HG03039 (cell line): ENCODE measurements around the gene TMPRSS11E.
"Not testable (repeated sequence)": the region's sequence is repeated elsewhere in the genome, so short reads cannot be mapped to it uniquely, and the experiment has no call there.

Source experiments
- ATAC-seq: cut with Tn5 transposase; IDR thresholded peaks from one replicate; pipeline ENCODE4 v1.9.1; 2021; ENCODE audit warnings: mild to moderate bottlenecking, moderate library complexity; ENCODE audit not compliant: unreplicated experiment

Gene TMPRSS11E

DNA sequence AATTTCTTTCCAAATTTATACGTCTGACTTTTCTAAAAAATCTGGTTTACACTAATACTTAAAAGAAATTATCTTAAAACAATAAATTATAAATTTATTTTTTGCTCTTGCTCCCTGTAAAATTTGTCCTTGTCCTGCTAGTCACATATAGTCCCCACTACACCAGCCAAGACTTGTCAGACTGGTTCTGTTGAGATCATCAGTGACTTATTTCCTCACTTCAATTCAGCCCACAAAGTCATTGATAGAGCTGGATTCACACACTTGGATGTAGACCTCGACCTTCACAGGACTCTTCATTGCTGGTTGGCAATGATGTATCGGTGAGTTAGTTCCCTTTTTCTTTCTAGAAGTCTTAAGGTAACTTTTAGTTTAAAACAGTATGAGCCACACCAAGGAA, at the start of gene TMPRSS11E:
Gene TMPRSS11E, plus strand, starts transcription at position 263 of the 400 bp plus-strand sequence. Its CDS starts 50 bp downstream, at position 313.
- no peak for ATAC-seq

DNA sequence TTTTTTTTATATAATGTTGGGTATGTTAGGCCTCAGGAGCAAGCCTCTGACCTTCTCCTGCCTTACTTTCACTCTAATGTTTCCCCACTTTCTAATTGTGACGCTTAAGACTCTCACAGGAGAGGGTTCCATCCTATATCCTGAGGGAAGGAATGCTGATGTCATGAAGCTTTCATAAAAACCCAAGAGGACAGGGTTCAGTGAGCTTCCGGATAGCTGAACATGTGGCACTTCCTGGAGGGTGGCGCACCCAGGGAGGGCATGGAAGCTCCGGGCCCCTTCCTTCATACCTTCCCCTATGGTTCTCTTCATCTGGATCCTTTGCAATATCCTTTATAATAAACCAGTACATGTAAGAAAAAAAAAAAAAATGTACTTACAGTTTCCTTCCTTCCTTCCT, 48.0 kb upstream of the TMPRSS11E start:
- no peak for ATAC-seq

DNA sequence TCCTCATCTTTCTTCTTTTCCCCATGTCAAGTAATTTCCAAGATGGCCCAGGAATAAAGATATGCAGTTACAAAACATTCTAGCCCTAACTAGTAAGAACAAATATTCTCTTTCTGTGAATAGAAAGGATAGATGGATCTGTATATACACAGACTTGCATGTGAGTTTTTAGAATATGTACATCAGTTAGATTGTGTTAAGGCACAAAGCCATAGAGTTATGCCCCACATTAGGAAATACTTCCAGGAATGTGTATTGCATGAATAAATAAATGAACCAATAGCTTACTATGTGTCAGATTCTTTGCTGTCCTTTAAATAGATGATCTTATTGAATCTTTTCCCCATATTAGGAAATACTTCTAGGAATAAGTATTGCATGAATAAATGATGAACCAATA, 46.0 kb upstream of the TMPRSS11E start:
- ATAC-seq = no peak

DNA sequence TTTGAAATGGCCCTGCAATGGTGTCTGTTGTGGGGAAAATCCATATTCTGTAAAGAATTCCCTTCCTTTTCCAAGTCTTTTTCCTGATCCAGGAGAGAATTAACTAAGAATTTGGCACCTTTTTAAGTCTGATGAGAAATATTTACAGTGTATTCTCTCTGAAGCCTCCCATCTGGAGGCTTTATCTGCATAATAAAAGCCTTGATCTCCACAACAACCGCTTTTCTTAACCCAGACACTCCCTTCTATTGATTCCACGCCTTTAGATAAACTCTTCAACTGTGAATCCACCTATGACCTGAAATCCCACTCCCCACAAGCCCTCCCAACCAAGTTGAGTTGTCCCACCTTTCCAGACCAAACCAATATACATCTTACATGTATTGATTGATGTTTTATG, 43.1 kb upstream of the TMPRSS11E start:
- no peak for ATAC-seq

DNA sequence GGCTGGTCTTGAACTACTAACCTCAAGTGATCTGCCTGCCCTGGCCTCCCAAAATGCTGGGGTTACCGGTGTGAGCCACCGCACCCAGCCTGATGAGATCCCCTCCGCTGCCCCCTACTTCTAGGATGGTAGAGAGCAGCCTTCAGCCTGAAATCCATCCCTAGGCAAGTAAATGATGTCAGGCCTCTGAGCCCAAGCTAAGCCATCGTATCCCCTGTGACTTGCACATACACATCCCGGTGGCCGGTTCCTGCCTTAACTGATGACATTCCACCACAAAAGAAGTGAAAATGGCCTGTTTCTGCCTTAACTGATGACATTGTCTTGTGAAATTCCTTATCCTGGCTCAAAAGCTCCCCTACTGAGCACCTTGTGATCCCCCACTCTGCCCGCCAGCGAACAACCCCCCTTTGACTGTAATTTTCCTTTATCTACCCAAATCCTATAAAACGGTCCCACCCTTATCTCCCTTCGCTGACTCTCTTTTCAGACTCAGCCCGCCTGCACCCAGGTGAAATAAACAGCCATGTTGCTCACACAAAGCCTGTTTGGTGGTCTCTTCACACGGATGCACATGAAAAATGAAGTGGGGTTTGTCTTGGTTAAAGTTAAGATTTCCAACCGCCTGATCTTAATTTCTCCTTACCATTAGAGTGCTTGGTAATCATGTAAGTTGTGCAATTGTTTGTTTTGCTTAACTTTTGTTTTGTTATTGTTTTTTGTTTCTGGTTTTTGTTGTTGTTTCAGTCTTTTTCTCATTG, 41.4 kb upstream of the TMPRSS11E start:
- ATAC-seq = not testable (repeated sequence)

DNA sequence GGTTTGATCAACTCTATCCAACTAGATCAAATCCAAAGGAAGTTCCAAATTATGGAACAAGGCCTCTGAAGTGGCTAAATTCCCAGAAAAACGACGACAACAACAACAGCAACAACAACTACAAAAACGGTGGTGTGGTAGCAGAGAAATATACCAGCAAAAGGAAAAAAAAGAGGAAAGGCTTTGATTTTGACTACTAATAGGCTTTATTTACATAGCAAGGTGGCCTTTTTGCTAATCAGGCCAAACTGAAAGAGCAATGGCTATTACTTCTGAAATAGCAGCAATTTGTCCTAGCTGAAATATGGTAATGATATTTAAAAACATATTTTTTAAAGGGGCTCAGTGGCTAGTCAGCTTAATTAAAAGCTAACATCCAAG, 40.8 kb upstream of the TMPRSS11E start:
- no peak for ATAC-seq

- not testable (repeated sequence) for ATAC-seq
These were observed 40.0 kb upstream of the TMPRSS11E start for GRCh38 chr4:68407015-68407867.

- no peak for ATAC-seq
These were observed 39.4 kb upstream of the TMPRSS11E start for GRCh38 chr4:68407868-68408190.

GRCh38 chr4:68410149-68410548, 37.1 kb upstream of the TMPRSS11E start:
- ATAC-seq = no peak

- ATAC-seq = no peak
These were observed 36.6 kb upstream of the TMPRSS11E start for GRCh38 chr4:68410643-68411042.

DNA sequence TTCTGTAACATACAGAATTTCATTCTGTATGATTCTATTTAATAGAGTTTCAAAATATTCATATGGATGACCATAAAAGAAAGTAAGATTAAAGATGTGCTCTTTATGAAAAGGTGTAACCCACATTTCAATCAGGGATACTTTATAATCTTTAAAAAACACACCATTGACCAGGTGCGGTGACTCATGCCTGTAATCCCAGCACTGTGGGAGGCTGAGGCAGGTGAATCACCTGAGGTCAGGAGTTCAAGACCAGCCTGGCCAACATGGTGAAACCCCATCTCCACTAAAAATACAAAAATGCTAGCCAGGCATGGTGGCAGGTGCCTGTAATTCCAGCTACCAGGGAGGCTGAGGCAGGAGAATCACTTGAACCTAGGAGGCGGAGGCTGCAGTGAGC, 35.2 kb upstream of the TMPRSS11E start:
- not testable (repeated sequence) for ATAC-seq

- no peak for ATAC-seq
These were observed 30.7 kb upstream of the TMPRSS11E start for GRCh38 chr4:68416591-68416990.

DNA sequence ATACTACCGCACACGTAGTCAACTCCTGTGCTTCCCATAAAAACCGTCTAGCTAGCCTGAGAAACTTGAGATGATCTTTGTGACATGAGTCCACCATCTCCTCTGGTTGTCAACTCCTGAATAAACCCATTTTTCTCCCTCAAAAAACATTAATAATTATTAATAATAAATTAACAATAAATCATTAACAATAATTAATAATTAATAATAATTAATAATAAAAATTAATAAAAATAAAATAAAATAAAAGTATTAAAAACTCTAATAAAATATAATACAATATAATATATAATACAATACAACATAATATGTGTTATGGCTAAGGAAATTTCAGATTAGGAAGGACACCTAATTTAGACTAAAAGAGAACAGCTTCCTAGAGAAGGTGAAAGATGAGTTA, 20.7 kb upstream of the TMPRSS11E start:
- no peak for ATAC-seq

GRCh38 chr4:68430337-68430736, 16.9 kb upstream of the TMPRSS11E start:
- ATAC-seq = no peak

GRCh38 chr4:68432320-68432719, 14.9 kb upstream of the TMPRSS11E start:
- ATAC-seq = no peak

DNA sequence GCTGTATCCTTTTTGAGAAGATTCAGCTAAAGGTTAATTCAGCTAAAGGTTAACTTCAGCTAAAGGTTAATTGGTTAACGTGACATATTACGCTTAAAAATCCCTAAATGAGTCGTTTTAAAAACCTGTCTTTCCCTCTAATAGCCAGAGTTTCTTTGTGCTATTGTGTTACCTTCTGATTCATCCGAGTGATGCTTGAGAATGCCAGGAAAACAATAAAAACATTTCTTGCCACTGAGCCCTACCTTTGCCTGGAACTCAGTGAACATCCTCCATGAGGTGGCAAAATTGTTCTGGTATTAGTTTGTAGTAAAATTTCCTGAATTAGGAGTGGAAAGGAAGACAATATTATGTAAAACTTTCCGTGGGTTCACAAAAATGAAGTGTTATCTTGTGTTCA, 13.7 kb upstream of the TMPRSS11E start:
- no peak for ATAC-seq

GRCh38 chr4:68434277-68434676, 13.0 kb upstream of the TMPRSS11E start:
- ATAC-seq = no peak

DNA sequence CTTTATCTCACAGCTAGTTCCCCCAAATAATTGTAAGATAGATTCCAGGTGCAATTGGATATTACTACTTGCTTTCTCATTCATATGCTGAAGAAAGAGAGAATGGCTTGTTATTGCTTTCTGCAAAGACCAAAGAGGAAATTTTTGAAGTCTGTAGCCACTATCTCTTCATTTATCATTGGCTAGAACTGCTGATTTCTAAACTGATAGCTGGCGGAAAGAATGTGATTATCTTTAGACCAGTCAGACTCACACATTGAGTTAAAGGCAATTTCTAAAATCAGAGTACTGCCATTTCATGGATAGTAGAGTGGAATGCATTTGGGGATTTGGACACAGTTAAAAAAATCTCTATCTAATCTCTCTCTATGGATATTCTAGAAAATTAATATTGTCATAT, 12.4 kb upstream of the TMPRSS11E start:
- ATAC-seq = no peak

GRCh38 chr4:68445111-68445510, 2.2 kb upstream of the TMPRSS11E start:
- no peak for ATAC-seq

DNA sequence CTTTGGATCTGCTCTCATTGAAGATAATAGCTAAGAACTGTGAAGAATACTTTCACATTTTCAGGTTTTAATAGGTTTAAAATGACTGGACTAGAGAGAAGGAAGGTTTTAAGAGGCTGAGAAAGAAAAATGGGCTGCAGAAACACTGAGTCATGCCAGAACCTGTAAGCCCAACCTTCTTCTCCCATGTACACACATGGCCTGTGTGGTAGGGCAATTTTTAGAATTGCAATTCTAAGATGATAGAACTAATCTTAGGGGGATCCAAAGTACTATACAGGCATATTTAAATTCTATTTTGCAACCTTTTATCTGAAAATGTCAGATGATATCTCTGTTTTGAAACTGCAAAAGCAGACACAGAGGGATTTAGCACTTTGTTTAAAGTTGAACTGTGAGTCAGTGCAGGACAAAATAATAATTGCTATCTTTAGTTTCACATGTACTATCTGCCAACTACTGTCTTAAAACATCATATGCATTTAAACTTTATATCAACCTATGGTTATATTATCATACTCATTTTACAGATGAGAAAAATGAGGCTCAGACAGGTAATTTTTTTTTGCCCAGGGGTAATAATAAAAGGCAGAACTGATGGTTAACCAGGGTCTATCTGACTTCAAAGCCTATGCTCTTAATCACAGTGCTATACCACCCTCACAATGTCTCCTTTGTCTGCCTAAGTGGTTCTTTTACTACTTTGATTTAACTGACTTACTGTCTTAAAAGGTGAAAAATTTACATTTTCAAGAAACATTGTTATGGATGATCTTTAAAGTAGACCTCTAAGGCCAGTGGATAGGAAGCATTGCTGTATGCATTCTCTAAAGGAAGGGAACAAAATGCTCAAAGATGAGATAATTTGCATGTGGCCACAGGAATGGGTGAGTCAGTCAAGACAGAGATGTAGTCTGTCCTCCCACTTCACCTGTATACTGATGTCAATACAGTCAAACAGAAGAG, 4.3 kb downstream of the TMPRSS11E start:
- no peak for ATAC-seq

- ATAC-seq = no peak
These were observed 12.8 kb downstream of the TMPRSS11E start for GRCh38 chr4:68460085-68460484.
